ENCODE data around the gene SLK. TPM values are rescaled to one million over a fixed set of nuclear protein-coding genes. Genes with fewer than 3 reads are reported as not detected.

Gene SLK
- total RNA-seq, 1 experiment from 2014 or later, result 40.8 TPM

- no peaks in the 10 kb centered on the region for H3K36me3 ChIP-seq (ENCODE audit: control insufficient read depth, insufficient read depth, low read length)
- no peak overlapping the region for H3K4me3 ChIP-seq (ENCODE audit: low read depth in 2 of 2, low read length in 2 of 2)
- H3K27ac ChIP-seq (ENCODE audit: low read length), result no peak overlapping the region
- DNase-seq (ENCODE audit: low read depth, low spot score) (no peak), ATAC-seq (no peak)
- ChIA-PET CTCF (no interaction called here), POLR2A (no interaction called here)
- no peaks in the 10 kb centered on the region; the same call in 1 of the 2 replicates for H3K27me3 ChIP-seq (ENCODE audit: control insufficient read depth, insufficient read depth, low read length)
- no peaks in the 10 kb centered on the region for H3K4me1 ChIP-seq (ENCODE audit: control insufficient read depth, insufficient read depth, low read length)
- in situ Hi-C loops (cut with HindIII; ENCODE audit: low pct_unique_long_range_greater_than_20kb, low sequenced_read_pairs), result no loop called here
- BruUV-seq (replicated peaks), result no TSS peak
- no peak for TF ChIP-seq REST (IDR thresholded peaks at IDR 0.05; ENCODE audit: insufficient read depth in 1 of 2, low read depth in 2 of 2, low read length in 1 of 2)
- no peaks in the 10 kb centered on the region for H3K9me3 ChIP-seq (ENCODE audit: control insufficient read depth, insufficient read depth, low read depth, low read length)
- intact Hi-C loops (cut with micrococcal nuclease; ENCODE audit: unreplicated experiment), result no loop called here
Observed at GRCh38 chr10:104038537-104038936, 71.6 kb downstream of the SLK start.

GRCh38 chr10:104038958-104039752, 72.2 kb downstream of the SLK start:
- BruUV-seq (replicated peaks), result no TSS peak
- no peaks in the 10 kb centered on the region for H3K36me3 ChIP-seq (ENCODE audit: control insufficient read depth, insufficient read depth, low read length)
- intact Hi-C loops (cut with micrococcal nuclease; ENCODE audit: unreplicated experiment), result no loop called here
- CTCF ChIA-PET, result no interaction called here
- H3K27me3 ChIP-seq (ENCODE audit: control insufficient read depth, insufficient read depth, low read length), result peaks cover under 1% of the 10 kb centered on the region
- DNase-seq (ENCODE audit: low read depth, low spot score), result no peak
- H3K27ac ChIP-seq (ENCODE audit: low read length), result no peak overlapping the region
- ATAC-seq, result no peak
- TF ChIP-seq CTCF (IDR thresholded peaks at IDR 0.05) (no peak), REST (IDR thresholded peaks at IDR 0.05; ENCODE audit: insufficient read depth in 1 of 2, low read depth in 2 of 2, low read length in 1 of 2) (no peak), SIN3A (IDR thresholded peaks at IDR 0.05; ENCODE audit: borderline replicate concordance, insufficient read depth, low read depth, low read length) (no peak), TCF7L2 (IDR thresholded peaks at IDR 0.05; ENCODE audit: low read depth, low read length) (no peak), POLR2AphosphoS5 (IDR thresholded peaks at IDR 0.05; ENCODE audit: low read depth, low read length) (no peak)
- H3K4me1 ChIP-seq (ENCODE audit: control insufficient read depth, insufficient read depth, low read length), result no peaks in the 10 kb centered on the region
- POLR2A ChIA-PET, result no interaction called here
- H3K4me3 ChIP-seq (ENCODE audit: low read depth in 2 of 2, low read length in 2 of 2), result no peak overlapping the region
- in situ Hi-C loops (cut with HindIII; ENCODE audit: low pct_unique_long_range_greater_than_20kb, low sequenced_read_pairs), result no loop called here
- H3K9me3 ChIP-seq (ENCODE audit: control insufficient read depth, insufficient read depth, low read depth, low read length), result no peaks in the 10 kb centered on the region

Data from Panc1 (cell line).